Astrocyte of the spinal cord (primary cell): Measurements from ENCODE around the gene CDK16.

Experiments
- DNase-seq: peaks from one replicate; pipeline ENCODE4 v3.0.0; 2011; ENCODE audit warnings: low read depth, low spot score
- H3K4me3 ChIP-seq: 2 replicates; pipeline ENCODE4 v1.5.1; 2011; ENCODE audit warnings: low read depth, mild to moderate bottlenecking, low read length, moderate library complexity
- CTCF ChIP-seq: IDR thresholded peaks from 2 replicates; pipeline ENCODE4 v1.5.1; 2012; ENCODE audit warnings: low read depth, mild to moderate bottlenecking, low read length, inconsistent platforms
- in situ Hi-C: cut with HindIII; loops from 2 replicates; pipeline ENCODE4 v1.10.0; 2017; ENCODE audit warnings: low sequenced_read_pairs

Gene CDK16

GRCh38 chrX:47221756-47222155 lies 3.3 kb downstream of the CDK16 start:
- no peak overlapping the region for H3K4me3 ChIP-seq
- DNase-seq, result no peak
- in situ Hi-C loops, result no loop called here
- no peak for TF ChIP-seq CTCF

GRCh38 chrX:47222751-47223350 lies 4.4 kb downstream of the CDK16 start:
- in situ Hi-C loops, result no loop called here

DNA sequence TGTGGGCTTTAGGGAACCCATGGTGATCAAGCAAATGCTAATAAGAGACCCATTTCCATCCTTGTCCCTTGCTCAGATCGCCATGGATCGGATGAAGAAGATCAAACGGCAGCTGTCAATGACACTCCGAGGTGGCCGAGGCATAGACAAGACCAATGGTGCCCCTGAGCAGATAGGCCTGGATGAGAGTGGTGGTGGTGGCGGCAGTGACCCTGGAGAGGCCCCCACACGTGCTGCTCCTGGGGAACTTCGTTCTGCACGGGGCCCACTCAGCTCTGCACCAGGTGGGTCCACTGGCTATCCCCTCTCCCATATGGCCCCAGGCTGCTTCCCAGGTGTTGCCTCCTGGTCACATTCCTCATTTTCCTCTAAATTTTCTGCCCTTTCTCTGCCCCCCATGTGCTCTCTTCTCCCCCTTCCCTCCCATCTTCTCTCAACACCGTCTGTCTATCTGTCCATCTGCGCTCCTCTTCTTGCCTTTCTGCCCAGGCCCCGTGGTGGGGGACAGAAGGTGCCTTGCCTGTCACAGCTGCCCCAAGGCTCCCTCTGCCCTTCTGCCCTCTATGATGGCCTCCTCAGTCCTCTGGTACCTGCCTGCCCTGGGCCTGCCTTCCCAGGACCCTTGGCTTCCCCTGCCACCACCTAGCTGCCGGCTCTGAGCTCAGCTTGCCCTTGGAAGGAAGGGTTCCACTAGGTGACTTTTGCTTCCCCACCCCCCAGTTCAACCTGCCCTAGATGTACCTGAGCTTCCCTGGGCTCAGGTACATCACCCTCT lies 5.2 kb downstream of the CDK16 start:
- H3K4me3 ChIP-seq, result no peak overlapping the region
- in situ Hi-C loops, result no loop called here
- no peak for TF ChIP-seq CTCF
- DNase-seq, result no peak

More at GRCh38 chrX:47222751-47223350, 4.4 kb downstream of the CDK16 start:
- DNase-seq, result no peak
- no peak overlapping the region for H3K4me3 ChIP-seq
- no peak for TF ChIP-seq CTCF

DNA sequence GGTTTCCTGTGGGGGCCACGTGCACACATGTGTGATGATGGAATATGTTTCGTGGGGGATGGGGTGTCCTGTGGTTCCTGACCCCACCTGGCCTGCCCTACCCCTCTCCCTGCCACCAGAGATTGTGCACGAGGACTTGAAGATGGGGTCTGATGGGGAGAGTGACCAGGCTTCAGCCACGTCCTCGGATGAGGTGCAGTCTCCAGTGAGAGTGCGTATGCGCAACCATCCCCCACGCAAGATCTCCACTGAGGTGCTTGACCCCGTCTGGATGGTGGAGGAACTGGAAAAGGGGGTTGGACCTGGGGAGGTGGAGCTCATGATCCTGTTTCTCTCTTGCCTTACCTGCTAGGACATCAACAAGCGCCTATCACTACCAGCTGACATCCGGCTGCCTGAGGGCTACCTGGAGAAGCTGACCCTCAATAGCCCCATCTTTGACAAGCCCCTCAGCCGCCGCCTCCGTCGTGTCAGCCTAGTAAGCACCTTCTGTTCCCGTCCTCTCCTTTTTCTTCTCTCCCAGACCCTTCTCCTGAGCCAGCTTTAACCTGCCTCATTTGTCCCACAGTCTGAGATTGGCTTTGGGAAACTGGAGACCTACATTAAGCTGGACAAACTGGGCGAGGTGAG lies 5.9 kb downstream of the CDK16 start:
- H3K4me3 ChIP-seq, result no peak overlapping the region
- no peak for DNase-seq
- in situ Hi-C loops, result no loop called here
- TF ChIP-seq CTCF, result no peak

DNA sequence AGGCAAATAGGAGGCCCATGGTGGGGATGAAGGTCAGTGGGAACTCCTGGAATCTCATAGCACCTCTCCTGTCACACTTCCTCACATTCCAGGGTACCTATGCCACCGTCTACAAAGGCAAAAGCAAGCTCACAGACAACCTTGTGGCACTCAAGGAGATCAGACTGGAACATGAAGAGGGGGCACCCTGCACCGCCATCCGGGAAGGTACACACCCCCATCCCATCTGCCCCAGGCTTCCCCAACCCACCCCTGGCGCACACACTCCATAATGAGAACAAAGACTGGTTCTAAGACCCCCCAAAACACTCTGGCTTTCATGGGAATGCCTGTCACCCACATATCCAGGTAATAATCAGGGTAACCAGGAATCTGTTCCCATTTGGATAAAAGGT lies 6.4 kb downstream of the CDK16 start:
- no peak for TF ChIP-seq CTCF
- no peak overlapping the region for H3K4me3 ChIP-seq
- no peak for DNase-seq
- in situ Hi-C loops, result no loop called here

GRCh38 chrX:47226071-47226470 lies 7.6 kb downstream of the CDK16 start:
- no peak for TF ChIP-seq CTCF
- H3K4me3 ChIP-seq, result no peak overlapping the region
- in situ Hi-C loops, result no loop called here
- no peak for DNase-seq
